Endothelial cell of umbilical vein (primary cell): Measurements from ENCODE around the gene NFATC3. TPM values are rescaled to one million over a fixed set of nuclear protein-coding genes. Genes with fewer than 3 reads are reported as not detected.

Experiments
- BruUV-seq: library from RNA; stranded (reverse); fragments of 400-500 nt; replicated peaks from 2 replicates; lab custom pipeline; 2021; lab: Mats Ljungman, UMichigan
- CTCF ChIA-PET: fragments of 300-600, 350-600 bp; sonication (Branson Sonifier 250); formaldehyde crosslinking; loops from one replicate; lab custom pipeline; 2021; ENCODE audit warnings: antibody characterized with exemption, inconsistent platforms; lab: Charles Lee
- POLR2A ChIA-PET: fragments of 300-600, 350-600 bp; sonication (Branson Sonifier 250); formaldehyde crosslinking; loops from one replicate; lab custom pipeline; 2021; ENCODE audit warnings: antibody characterized with exemption, inconsistent platforms; lab: Charles Lee
- DNase-seq: peaks from one replicate; pipeline ENCODE4 v3.0.0-alpha.2; 2011; ENCODE audit warnings: low read depth, low spot score
- FAIRE-seq: peaks from 2 replicates; lab custom pipeline; 2011; peaks lifted over from hg19 to GRCh38; lab: Jason Lieb, UNC
- H2AFZ ChIP-seq: 2 replicates; pipeline ENCODE4 v1.6.0; 2012; ENCODE audit warnings: low read depth, low read length, control low read depth, inconsistent platforms
- H3K27ac ChIP-seq: 2 replicates; pipeline ENCODE4 v1.5.1; 2011; ENCODE audit warnings: low read depth, mild to moderate bottlenecking, control low read depth, low read length, moderate library complexity; ENCODE audit not compliant: insufficient read depth
- H3K27me3 ChIP-seq, 2 experiments: 2 replicates each; pipeline versions ENCODE4 v1.6.0 to v1.6.1; 2011; ENCODE audit warnings: low read length in 2 of 2, mixed read lengths in 1 of 2; ENCODE audit not compliant: control insufficient read depth in 2 of 2, insufficient read depth in 2 of 2
- H3K36me3 ChIP-seq, 2 experiments: 2 replicates in 1 of 2; 3 replicates in 1 of 2; pipeline ENCODE4 v1.5.1; 2011; ENCODE audit warnings: low read length in 2 of 2, mild to moderate bottlenecking in 1 of 2, moderate library complexity in 1 of 2; ENCODE audit not compliant: control insufficient read depth in 2 of 2, insufficient read depth in 2 of 2; ENCODE audit errors: extremely low read depth in 1 of 2
- H3K4me1 ChIP-seq: 3 replicates; pipeline ENCODE4 v1.5.1; 2011; ENCODE audit warnings: mild to moderate bottlenecking, low read length; ENCODE audit not compliant: control insufficient read depth, insufficient read depth; ENCODE audit errors: extremely low read depth
- H3K4me2 ChIP-seq: 2 replicates; pipeline ENCODE4 v1.6.1; 2011; ENCODE audit warnings: low read length, control low read depth, mixed read lengths; ENCODE audit not compliant: insufficient read depth
- H3K4me3 ChIP-seq, 3 experiments: fragments of 200-600 bp in 1 of 3; sonication (generic), shearing (Covaris generic) in 1 of 3; replicated peaks in 1 of 3; 2 replicates each; pipeline ENCODE4 v1.5.1; 2011 to 2016; ENCODE audit warnings: control low read depth in 3 of 3, low read length in 3 of 3, mild to moderate bottlenecking in 2 of 3, inconsistent platforms in 1 of 3, low read depth in 1 of 3, moderate library complexity in 1 of 3; ENCODE audit not compliant: insufficient read depth in 1 of 3
- H3K79me2 ChIP-seq: 2 replicates; pipeline ENCODE4 v1.6.0; 2012; ENCODE audit warnings: low read length, inconsistent platforms; ENCODE audit not compliant: control insufficient read depth, insufficient read depth
- H3K9ac ChIP-seq: replicated peaks from 2 replicates; pipeline ENCODE3; 2011; ENCODE audit warnings: low read length, control low read depth; ENCODE audit not compliant: insufficient read depth; ENCODE audit errors: extremely low read depth
- H3K9me1 ChIP-seq: replicated peaks from 3 replicates; pipeline ENCODE4 v1.6.0; 2011; ENCODE audit warnings: mild to moderate bottlenecking, low read length; ENCODE audit not compliant: control insufficient read depth, insufficient read depth; ENCODE audit errors: extremely low read depth
- H3K9me3 ChIP-seq: replicated peaks from 2 replicates; pipeline ENCODE4 v1.5.1; 2012; ENCODE audit warnings: low read length, inconsistent platforms; ENCODE audit not compliant: control insufficient read depth, insufficient read depth
- H4K20me1 ChIP-seq: replicated peaks from 2 replicates; pipeline ENCODE3; 2011; ENCODE audit warnings: mild to moderate bottlenecking, low read length; ENCODE audit not compliant: control insufficient read depth, insufficient read depth; ENCODE audit errors: extremely low read depth
- EZH2 ChIP-seq: IDR thresholded peaks from 2 replicates; pipeline ENCODE4 v1.6.1; 2012; ENCODE audit warnings: borderline replicate concordance, low read depth, mild to moderate bottlenecking, moderate library complexity, low read length, inconsistent platforms; ENCODE audit not compliant: severe bottlenecking
- FOS ChIP-seq: IDR thresholded peaks from 2 replicates; pipeline ENCODE4 v1.6.1; 2011; ENCODE audit warnings: mild to moderate bottlenecking, low read length, moderate library complexity, borderline replicate concordance; ENCODE audit not compliant: insufficient read depth
- GATA2 ChIP-seq: IDR thresholded peaks from 2 replicates; pipeline ENCODE4 v1.7.0; 2011; ENCODE audit warnings: low read depth, mild to moderate bottlenecking, moderate library complexity, mixed read lengths, low read length; ENCODE audit not compliant: insufficient read length, insufficient read depth
- JUN ChIP-seq: IDR thresholded peaks from 2 replicates; pipeline ENCODE4 v1.6.1; 2011; ENCODE audit warnings: borderline replicate concordance, low read depth; ENCODE audit not compliant: insufficient read length, insufficient read depth
- MYC ChIP-seq: IDR thresholded peaks from one replicate; pipeline ENCODE4 v1.6.1; 2011; ENCODE audit warnings: mild to moderate bottlenecking, low read depth, low read length
- POLR2A ChIP-seq: IDR thresholded peaks from 2 replicates; pipeline ENCODE4 v1.6.1; 2012; ENCODE audit warnings: low read depth, mild to moderate bottlenecking, control low read depth, low read length
- POLR2AphosphoS5 ChIP-seq: IDR thresholded peaks from 2 replicates; pipeline ENCODE4 v1.6.1; 2012; ENCODE audit warnings: low read depth, mild to moderate bottlenecking, control low read depth, low read length, moderate library complexity; ENCODE audit not compliant: insufficient read depth
- dilution Hi-C: fragments of 300-500 bp; cut with MboI; formaldehyde crosslinking; loops from one replicate; pipeline ENCODE4 v1.15.0; 2019; ENCODE audit warnings: low sequenced_read_pairs; ENCODE audit not compliant: extremely low pct_ligation_motif_present
- intact Hi-C: fragments of 100-400 bp; cut with micrococcal nuclease; formaldehyde crosslinking; loops from one replicate; pipeline ENCODE4 v1.10.0; 2022
- polyA plus RNA-seq, 4 experiments: library from polyadenylated mRNA; depleted of rRNA in 3 of 4; stranded (reverse) in 3 of 4; unstranded in 1 of 4; fragments of >200 nt; gene quantifications; 2 replicates each; pipeline versions ENCODE4 v1.2.1 to v1.2.3, GENCODE V29; 2011 to 2012; ENCODE audit warnings: missing spikeins in 1 of 4
- total RNA-seq: library from RNA; stranded (reverse); gene quantifications from 2 replicates; pipeline ENCODE4 v1.2.3, GENCODE V29; 2021
- TF ChIP-seq, protein P1 (sequence below): IDR thresholded peaks from 2 replicates; pipeline ENCODE4 v1.6.1; 2011; ENCODE audit not compliant: insufficient read depth, insufficient read length
- TF ChIP-seq, protein P2 (sequence below), 2 donors: IDR thresholded peaks; 1 replicate in 1 of 2; 2 replicates in 1 of 2; pipeline ENCODE4 v1.5.1; 2011; ENCODE audit warnings: low read length in 2 of 2, mild to moderate bottlenecking in 2 of 2, moderate library complexity in 2 of 2, control low read depth in 1 of 2, inconsistent platforms in 1 of 2, low read depth in 1 of 2; ENCODE audit not compliant: insufficient read depth in 1 of 2; ENCODE audit errors: extremely low read depth in 1 of 2

The NFATC3 gene
- total and polyA plus RNA-seq, 2 donors (not counting 3 experiments of a cell fraction or from before 2014, with no cell fraction given): 15.6 to 33.1 TPM

DNA sequence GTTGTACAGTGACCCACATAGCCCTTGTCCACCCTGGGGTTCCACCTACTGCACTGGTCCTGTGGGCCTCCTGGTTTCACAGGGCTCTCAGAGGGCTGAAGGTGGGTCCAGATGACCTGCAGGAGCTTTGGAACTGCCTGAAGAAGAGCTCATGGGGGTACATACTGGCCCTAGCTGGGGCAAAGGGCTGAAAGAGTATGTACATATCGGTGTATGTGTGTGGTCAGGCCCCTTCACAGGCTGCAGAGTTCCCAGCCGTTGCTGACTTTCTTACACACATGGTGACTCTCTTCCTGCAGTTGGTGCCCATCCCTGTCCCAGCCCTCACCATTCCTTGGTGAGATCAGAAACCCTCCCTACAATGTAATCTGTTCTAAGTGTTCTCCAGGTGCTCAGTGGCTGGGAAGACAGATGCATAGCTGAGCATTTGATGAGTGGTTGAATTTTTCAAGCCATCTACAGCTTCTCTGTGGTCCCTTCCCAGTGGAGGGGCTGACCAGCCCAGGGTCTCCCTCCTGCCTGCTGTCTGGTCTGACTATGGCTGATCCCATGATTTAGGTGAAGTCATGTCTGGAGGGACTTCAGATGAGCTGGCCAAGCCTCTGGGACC, 2.4 kb upstream of the NFATC3 start:
- no peak overlapping the region for H2AFZ ChIP-seq
- no peaks in the 10 kb centered on the region for H3K9me1 ChIP-seq
- intact Hi-C loops (loop anchor here (10.0 kb wide), 1 partner anchor 242 kb away; no protein-coding TSS in a partner anchor), dilution Hi-C loops (no loop called here)
- peaks cover 37% of the 10 kb centered on the region for H3K4me1 ChIP-seq
- H3K9ac ChIP-seq: no peak overlapping the region
- ChIA-PET CTCF (interaction anchor here (3.1 to 5.1 kb wide), 2 partner anchors 10 to 17 kb away, joined by 12 to 34 read pairs; no protein-coding TSS in a partner anchor), POLR2A (no interaction called here)
- no peak overlapping the region for H3K4me3 ChIP-seq
- no TSS peak for BruUV-seq
- no peak overlapping the region for H3K4me2 ChIP-seq
- TF ChIP-seq EZH2 (no peak), GATA2 (no peak), FOS (no peak), MYC (no peak), POLR2AphosphoS5 (no peak), JUN (no peak), POLR2A (no peak)
- TF ChIP-seq, protein P1, sequence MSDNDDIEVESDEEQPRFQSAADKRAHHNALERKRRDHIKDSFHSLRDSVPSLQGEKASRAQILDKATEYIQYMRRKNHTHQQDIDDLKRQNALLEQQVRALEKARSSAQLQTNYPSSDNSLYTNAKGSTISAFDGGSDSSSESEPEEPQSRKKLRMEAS: no peak
- TF ChIP-seq, protein P2, sequence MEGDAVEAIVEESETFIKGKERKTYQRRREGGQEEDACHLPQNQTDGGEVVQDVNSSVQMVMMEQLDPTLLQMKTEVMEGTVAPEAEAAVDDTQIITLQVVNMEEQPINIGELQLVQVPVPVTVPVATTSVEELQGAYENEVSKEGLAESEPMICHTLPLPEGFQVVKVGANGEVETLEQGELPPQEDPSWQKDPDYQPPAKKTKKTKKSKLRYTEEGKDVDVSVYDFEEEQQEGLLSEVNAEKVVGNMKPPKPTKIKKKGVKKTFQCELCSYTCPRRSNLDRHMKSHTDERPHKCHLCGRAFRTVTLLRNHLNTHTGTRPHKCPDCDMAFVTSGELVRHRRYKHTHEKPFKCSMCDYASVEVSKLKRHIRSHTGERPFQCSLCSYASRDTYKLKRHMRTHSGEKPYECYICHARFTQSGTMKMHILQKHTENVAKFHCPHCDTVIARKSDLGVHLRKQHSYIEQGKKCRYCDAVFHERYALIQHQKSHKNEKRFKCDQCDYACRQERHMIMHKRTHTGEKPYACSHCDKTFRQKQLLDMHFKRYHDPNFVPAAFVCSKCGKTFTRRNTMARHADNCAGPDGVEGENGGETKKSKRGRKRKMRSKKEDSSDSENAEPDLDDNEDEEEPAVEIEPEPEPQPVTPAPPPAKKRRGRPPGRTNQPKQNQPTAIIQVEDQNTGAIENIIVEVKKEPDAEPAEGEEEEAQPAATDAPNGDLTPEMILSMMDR (IDR thresholded peaks at IDR 0.05; ENCODE audit: extremely low read depth in 1 of 2, insufficient read depth in 1 of 2, low read depth in 1 of 2, low read length in 2 of 2): no peak
- no peaks in the 10 kb centered on the region for H3K27me3 ChIP-seq
- FAIRE-seq (no peak), DNase-seq (no peak)
- H3K27ac ChIP-seq: no peak overlapping the region
- H3K79me2 ChIP-seq: peaks cover 23% of the 10 kb centered on the region
- H3K36me3 ChIP-seq: no peaks in the 10 kb centered on the region
- H4K20me1 ChIP-seq: no peaks in the 10 kb centered on the region
- H3K9me3 ChIP-seq: no peaks in the 10 kb centered on the region
